ENCODE measurements around the gene CRAMP1. TPM values are rescaled to one million over a fixed set of nuclear protein-coding genes. Genes with fewer than 3 reads are reported as not detected.

The CRAMP1 gene
- total RNA-seq, 1 experiment from 2014 or later, result 22.9 TPM

DNA sequence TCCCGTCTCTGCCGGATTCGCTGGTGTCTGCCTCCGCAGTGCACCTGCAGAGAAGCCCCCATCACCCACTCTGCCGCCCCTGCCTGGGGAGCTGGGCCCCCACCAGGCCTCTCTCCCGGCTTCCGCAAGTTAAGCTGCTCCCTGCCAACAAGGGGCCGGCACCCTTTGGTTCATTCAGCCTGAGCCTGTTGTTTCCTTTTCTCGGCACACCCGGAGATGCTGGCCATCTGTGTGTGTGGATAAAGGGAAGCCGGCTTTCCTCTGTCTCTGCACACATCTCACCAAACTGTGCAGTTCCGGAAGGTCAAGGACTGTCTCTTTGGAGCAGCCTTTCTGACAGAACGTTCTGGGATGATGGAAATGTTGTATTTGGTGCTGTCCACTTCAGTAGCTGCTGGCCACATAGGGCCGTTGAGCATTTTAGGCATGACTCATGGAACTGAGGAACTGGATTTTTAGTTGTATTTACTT, 100.7 kb downstream of the CRAMP1 start:
- POLR2A ChIA-PET, result no interaction called here

DNA sequence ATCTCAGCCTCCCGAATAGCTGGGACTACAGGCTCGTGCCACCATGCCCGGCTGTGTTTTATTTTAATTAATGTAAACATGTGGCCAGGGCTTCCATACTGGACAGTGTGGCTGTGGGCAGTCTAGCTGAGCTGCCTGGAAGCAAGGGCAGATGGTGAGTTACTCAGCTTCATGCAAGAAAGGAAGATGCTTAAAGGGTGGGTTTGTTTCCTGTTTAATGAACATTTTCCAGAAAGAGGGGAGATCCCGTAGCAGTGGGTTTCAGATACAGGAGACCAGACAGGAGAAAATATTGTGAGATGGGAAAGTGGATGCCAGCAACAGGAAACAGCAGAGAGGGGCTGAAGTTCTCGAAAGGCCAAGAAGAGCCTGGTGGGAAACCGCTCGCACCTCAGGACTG, 101.2 kb downstream of the CRAMP1 start:
- H3K4me3 ChIP-seq (replicated peaks in 1 of 2; ENCODE audit: low read depth in 1 of 2, low read length in 2 of 2), result no peak overlapping the region
- RAD21 ChIA-PET (ENCODE audit: low non-redundant PET in 1 of 2, low total read pairs in 2 of 2, uncharacterized antibody in 2 of 2, unreplicated experiment in 2 of 2), result no interaction called here
- BruUV-seq (replicated peaks), result no TSS peak
- H3K36me3 ChIP-seq (ENCODE audit: control insufficient read depth in 1 of 2, insufficient read depth in 2 of 2, low read length in 2 of 2), result no peaks in the 10 kb centered on the region
- no peaks in the 10 kb centered on the region for H4K20me1 ChIP-seq (ENCODE audit: insufficient read depth)
- H3K9me2 ChIP-seq (ENCODE audit: insufficient read depth), result no peaks in the 10 kb centered on the region
- H3K4me1 ChIP-seq (ENCODE audit: control insufficient read depth in 1 of 2, insufficient read depth in 2 of 2, low read length in 2 of 2), result peaks cover 11 to 17% of the 10 kb centered on the region in 2 experiments
- no peak for ATAC-seq
- no peaks in the 10 kb centered on the region for H3K9me3 ChIP-seq (ENCODE audit: control insufficient read depth in 1 of 2, insufficient read depth in 1 of 2, low read depth in 1 of 2, low read length in 2 of 2)
- DNase-seq (ENCODE audit: low read depth, low spot score), result no peak
- no peak overlapping the region for H2AFZ ChIP-seq (ENCODE audit: low read depth, low read length, poor library complexity, severe bottlenecking)
- H3K27ac ChIP-seq (ENCODE audit: low read depth, low read length), result no peak overlapping the region
- H3K27me3 ChIP-seq (ENCODE audit: insufficient read depth, low read length), result no peaks in the 10 kb centered on the region
- intact Hi-C loops (cut with micrococcal nuclease), result no loop called here
- POLR2A ChIA-PET, result no interaction called here
- CTCF ChIA-PET, result no interaction called here
- peaks cover 90% of the 10 kb centered on the region for H3K79me2 ChIP-seq (ENCODE audit: insufficient read depth, low read length)
- H3K4me2 ChIP-seq (ENCODE audit: low read length), result no peak overlapping the region
- no peak overlapping the region for H3K9ac ChIP-seq (ENCODE audit: low read length)
- TF ChIP-seq EGR1 (IDR thresholded peaks at IDR 0.05; ENCODE audit: low read depth), result no peak
- no peak for TF ChIP-seq SP1 (IDR thresholded peaks at IDR 0.05; ENCODE audit: low read depth)
- no peak for TF ChIP-seq EZH2phosphoT487 (IDR thresholded peaks at IDR 0.05; ENCODE audit: borderline replicate concordance)
- no peak for TF ChIP-seq SRF (IDR thresholded peaks at IDR 0.05; ENCODE audit: low read depth)
- TF ChIP-seq POLR2A (IDR thresholded peaks at IDR 0.05; ENCODE audit: borderline replicate concordance, extremely low read depth, insufficient read depth, insufficient read length), result no peak
- no peak for TF ChIP-seq TCF7L2 (IDR thresholded peaks at IDR 0.05; ENCODE audit: borderline replicate concordance, extremely low read depth, insufficient read depth, insufficient read length)
- no peak for TF ChIP-seq ELF1 (IDR thresholded peaks at IDR 0.05; ENCODE audit: borderline replicate concordance, low read depth)
- TF ChIP-seq POLR2AphosphoS5 (IDR thresholded peaks at IDR 0.05; ENCODE audit: low read depth, low read length), result no peak
- TF ChIP-seq, protein P1, sequence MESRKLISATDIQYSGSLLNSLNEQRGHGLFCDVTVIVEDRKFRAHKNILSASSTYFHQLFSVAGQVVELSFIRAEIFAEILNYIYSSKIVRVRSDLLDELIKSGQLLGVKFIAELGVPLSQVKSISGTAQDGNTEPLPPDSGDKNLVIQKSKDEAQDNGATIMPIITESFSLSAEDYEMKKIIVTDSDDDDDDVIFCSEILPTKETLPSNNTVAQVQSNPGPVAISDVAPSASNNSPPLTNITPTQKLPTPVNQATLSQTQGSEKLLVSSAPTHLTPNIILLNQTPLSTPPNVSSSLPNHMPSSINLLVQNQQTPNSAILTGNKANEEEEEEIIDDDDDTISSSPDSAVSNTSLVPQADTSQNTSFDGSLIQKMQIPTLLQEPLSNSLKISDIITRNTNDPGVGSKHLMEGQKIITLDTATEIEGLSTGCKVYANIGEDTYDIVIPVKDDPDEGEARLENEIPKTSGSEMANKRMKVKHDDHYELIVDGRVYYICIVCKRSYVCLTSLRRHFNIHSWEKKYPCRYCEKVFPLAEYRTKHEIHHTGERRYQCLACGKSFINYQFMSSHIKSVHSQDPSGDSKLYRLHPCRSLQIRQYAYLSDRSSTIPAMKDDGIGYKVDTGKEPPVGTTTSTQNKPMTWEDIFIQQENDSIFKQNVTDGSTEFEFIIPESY (IDR thresholded peaks at IDR 0.05; ENCODE audit: extremely low read depth, insufficient replicate concordance, low read length), result no peak
- TF ChIP-seq CEBPB (IDR thresholded peaks at IDR 0.05; ENCODE audit: low read depth), result no peak
- no peak for TF ChIP-seq YY1 (IDR thresholded peaks at IDR 0.05; ENCODE audit: extremely low read depth, insufficient replicate concordance, low read depth, low read length)
- TF ChIP-seq, protein P2, sequence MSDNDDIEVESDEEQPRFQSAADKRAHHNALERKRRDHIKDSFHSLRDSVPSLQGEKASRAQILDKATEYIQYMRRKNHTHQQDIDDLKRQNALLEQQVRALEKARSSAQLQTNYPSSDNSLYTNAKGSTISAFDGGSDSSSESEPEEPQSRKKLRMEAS (IDR thresholded peaks at IDR 0.05), result no peak
- no peak for TF ChIP-seq SIN3A (IDR thresholded peaks at IDR 0.05; ENCODE audit: low read depth)
- TF ChIP-seq CBX3 (IDR thresholded peaks at IDR 0.05; ENCODE audit: low read depth), result no peak

More for the DNA sequence above, 100.7 kb downstream of the CRAMP1 start:
- no peak overlapping the region for H3K4me2 ChIP-seq (ENCODE audit: low read length)
- no peak for DNase-seq (ENCODE audit: low read depth, low spot score)
- no peaks in the 10 kb centered on the region for H3K9me3 ChIP-seq (ENCODE audit: control insufficient read depth in 1 of 2, insufficient read depth in 1 of 2, low read depth in 1 of 2, low read length in 2 of 2)
- no peaks in the 10 kb centered on the region for H3K36me3 ChIP-seq (ENCODE audit: control insufficient read depth in 1 of 2, insufficient read depth in 2 of 2, low read length in 2 of 2)
- peaks cover 90% of the 10 kb centered on the region for H3K79me2 ChIP-seq (ENCODE audit: insufficient read depth, low read length)
- H3K27me3 ChIP-seq (ENCODE audit: insufficient read depth, low read length), result no peaks in the 10 kb centered on the region
- no peak for ATAC-seq
- no peak overlapping the region for H3K4me3 ChIP-seq (replicated peaks in 1 of 2; ENCODE audit: low read depth in 1 of 2, low read length in 2 of 2)
- RAD21 ChIA-PET (ENCODE audit: low non-redundant PET in 1 of 2, low total read pairs in 2 of 2, uncharacterized antibody in 2 of 2, unreplicated experiment in 2 of 2), result no interaction called here
- H3K4me1 ChIP-seq (ENCODE audit: control insufficient read depth in 1 of 2, insufficient read depth in 2 of 2, low read length in 2 of 2), result peaks cover 6 to 12% of the 10 kb centered on the region in 2 experiments
- BruUV-seq (replicated peaks), result no TSS peak
- H4K20me1 ChIP-seq (ENCODE audit: insufficient read depth), result no peaks in the 10 kb centered on the region
- CTCF ChIA-PET, result no interaction called here
- intact Hi-C loops (cut with micrococcal nuclease), result no loop called here
- no peak overlapping the region for H2AFZ ChIP-seq (ENCODE audit: low read depth, low read length, poor library complexity, severe bottlenecking)
- no peak for TF ChIP-seq POLR2A (IDR thresholded peaks at IDR 0.05; ENCODE audit: borderline replicate concordance, extremely low read depth, insufficient read depth, insufficient read length)
- TF ChIP-seq SP1 (IDR thresholded peaks at IDR 0.05; ENCODE audit: low read depth), result no peak
- TF ChIP-seq EZH2 (IDR thresholded peaks at IDR 0.05), result no peak
- no peak for TF ChIP-seq POLR2AphosphoS5 (IDR thresholded peaks at IDR 0.05; ENCODE audit: low read depth, low read length)
- no peak for TF ChIP-seq CEBPB (IDR thresholded peaks at IDR 0.05; ENCODE audit: low read depth)
- TF ChIP-seq SRF (IDR thresholded peaks at IDR 0.05; ENCODE audit: low read depth), result no peak
- no peak for TF ChIP-seq CBX3 (IDR thresholded peaks at IDR 0.05; ENCODE audit: low read depth)
- TF ChIP-seq, protein P3, sequence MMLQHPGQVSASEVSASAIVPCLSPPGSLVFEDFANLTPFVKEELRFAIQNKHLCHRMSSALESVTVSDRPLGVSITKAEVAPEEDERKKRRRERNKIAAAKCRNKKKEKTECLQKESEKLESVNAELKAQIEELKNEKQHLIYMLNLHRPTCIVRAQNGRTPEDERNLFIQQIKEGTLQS (IDR thresholded peaks at IDR 0.05), result no peak
- TF ChIP-seq YY1 (IDR thresholded peaks at IDR 0.05; ENCODE audit: extremely low read depth, insufficient replicate concordance, low read depth, low read length), result no peak
- TF ChIP-seq RAD21 (IDR thresholded peaks at IDR 0.05; ENCODE audit: low read depth), result no peak
- no peak for TF ChIP-seq ZNF274 (IDR thresholded peaks at IDR 0.05; ENCODE audit: low read depth, low read length)
- no peak overlapping the region for H3K27ac ChIP-seq (ENCODE audit: low read depth, low read length)
- no peak overlapping the region for H3K9ac ChIP-seq (ENCODE audit: low read length)
- no peaks in the 10 kb centered on the region for H3K9me2 ChIP-seq (ENCODE audit: insufficient read depth)
